RWPE2 (cell line): ENCODE results near the gene THSD7B.

Source experiments
- ATAC-seq: fragments of 200-7000 bp; cut with Tn5 transposase; 3 replicates; pipeline ENCODE4 v1.9.1; 2021; ENCODE audit warnings: low read depth
- DNase-seq: peaks from one replicate; pipeline ENCODE4 v3.0.0-alpha.2; 2020; ENCODE audit warnings: low spot score
- H3K27ac ChIP-seq: fragments of 450-650 bp; 2 replicates; pipeline ENCODE4 v1.5.1; 2017; ENCODE audit warnings: mild to moderate bottlenecking; ENCODE audit not compliant: poor library complexity, severe bottlenecking
- H3K27me3 ChIP-seq: fragments of 250-450 bp; sonication (Bioruptor Pico); 2 replicates; pipeline ENCODE4 v1.5.1; 2021; ENCODE audit warnings: mild to moderate bottlenecking, moderate library complexity; ENCODE audit not compliant: insufficient read depth, poor library complexity, severe bottlenecking
- H3K36me3 ChIP-seq: fragments of 250-450 bp; sonication (Bioruptor Pico); 2 replicates; pipeline ENCODE4 v1.5.1; 2020; ENCODE audit warnings: low read depth, mild to moderate bottlenecking, moderate library complexity
- H3K4me1 ChIP-seq: fragments of 250-450 bp; sonication (Bioruptor Pico); 2 replicates; pipeline ENCODE4 v1.5.1; 2021; ENCODE audit warnings: mild to moderate bottlenecking, moderate library complexity; ENCODE audit not compliant: insufficient read depth, poor library complexity, severe bottlenecking
- H3K4me3 ChIP-seq: fragments of 250-450 bp; sonication (Bioruptor Pico); 2 replicates; pipeline ENCODE4 v1.5.1; 2021; ENCODE audit warnings: mild to moderate bottlenecking, moderate library complexity; ENCODE audit not compliant: severe bottlenecking
- H3K9me3 ChIP-seq: fragments of 250-450 bp; sonication (Bioruptor Pico); 2 replicates; pipeline ENCODE4 v1.5.1; 2021; ENCODE audit warnings: mild to moderate bottlenecking, moderate library complexity; ENCODE audit not compliant: severe bottlenecking
- TF ChIP-seq, protein P1 (sequence below): fragments of 450-650 bp; IDR thresholded peaks from one replicate; pipeline ENCODE4 v1.5.1; 2017; ENCODE audit warnings: mild to moderate bottlenecking, moderate library complexity; ENCODE audit not compliant: poor library complexity, severe bottlenecking

The THSD7B gene

DNA sequence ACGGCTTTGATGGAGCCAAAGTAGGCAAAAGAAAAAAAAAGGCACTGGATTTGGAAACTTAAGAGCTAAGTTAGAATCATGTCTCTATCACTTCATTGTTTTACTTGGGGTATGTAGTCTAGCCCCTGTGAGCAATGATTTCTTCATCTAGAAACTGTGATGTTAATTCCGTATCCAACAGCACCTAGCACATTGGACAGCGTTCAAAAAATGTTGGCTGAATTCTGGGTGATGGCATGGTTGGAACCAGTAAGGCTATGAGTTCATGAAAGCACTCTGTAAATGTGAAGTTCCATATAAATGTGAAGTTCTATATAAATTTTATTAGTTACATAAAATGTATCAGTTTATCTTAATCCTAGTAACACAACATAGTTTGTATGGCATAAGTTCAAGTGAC lies 890.5 kb downstream of the THSD7B start:
- H3K4me1 ChIP-seq, result no peaks in the 10 kb centered on the region
- no peak for DNase-seq
- no peak overlapping the region for H3K27ac ChIP-seq
- no peak for ATAC-seq
- H3K4me3 ChIP-seq, result no peak overlapping the region
- H3K9me3 ChIP-seq, result no peaks in the 10 kb centered on the region
- H3K36me3 ChIP-seq, result no peaks in the 10 kb centered on the region
- TF ChIP-seq, protein P1, sequence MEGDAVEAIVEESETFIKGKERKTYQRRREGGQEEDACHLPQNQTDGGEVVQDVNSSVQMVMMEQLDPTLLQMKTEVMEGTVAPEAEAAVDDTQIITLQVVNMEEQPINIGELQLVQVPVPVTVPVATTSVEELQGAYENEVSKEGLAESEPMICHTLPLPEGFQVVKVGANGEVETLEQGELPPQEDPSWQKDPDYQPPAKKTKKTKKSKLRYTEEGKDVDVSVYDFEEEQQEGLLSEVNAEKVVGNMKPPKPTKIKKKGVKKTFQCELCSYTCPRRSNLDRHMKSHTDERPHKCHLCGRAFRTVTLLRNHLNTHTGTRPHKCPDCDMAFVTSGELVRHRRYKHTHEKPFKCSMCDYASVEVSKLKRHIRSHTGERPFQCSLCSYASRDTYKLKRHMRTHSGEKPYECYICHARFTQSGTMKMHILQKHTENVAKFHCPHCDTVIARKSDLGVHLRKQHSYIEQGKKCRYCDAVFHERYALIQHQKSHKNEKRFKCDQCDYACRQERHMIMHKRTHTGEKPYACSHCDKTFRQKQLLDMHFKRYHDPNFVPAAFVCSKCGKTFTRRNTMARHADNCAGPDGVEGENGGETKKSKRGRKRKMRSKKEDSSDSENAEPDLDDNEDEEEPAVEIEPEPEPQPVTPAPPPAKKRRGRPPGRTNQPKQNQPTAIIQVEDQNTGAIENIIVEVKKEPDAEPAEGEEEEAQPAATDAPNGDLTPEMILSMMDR, result no peak
- H3K27me3 ChIP-seq, result peaks cover 2% of the 10 kb centered on the region

DNA sequence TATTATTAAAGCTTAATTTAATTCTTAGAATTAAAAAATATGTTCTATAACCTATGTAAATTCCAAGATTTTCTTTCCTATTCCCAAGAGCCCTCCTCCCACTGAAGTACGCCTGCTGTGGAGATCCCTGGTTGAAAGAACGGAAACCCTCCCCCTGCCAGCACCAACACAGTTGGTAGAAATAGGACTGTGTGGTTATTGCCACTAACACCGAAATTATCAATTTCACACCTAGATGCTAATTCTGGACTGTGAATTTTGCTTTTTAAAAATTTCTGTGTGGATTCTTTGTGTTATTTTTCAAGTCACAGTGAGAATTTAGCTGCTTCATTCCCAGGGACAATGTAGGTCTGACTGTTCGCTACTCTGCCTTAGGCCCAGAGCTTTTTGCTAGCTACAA lies 893.1 kb downstream of the THSD7B start:
- no peak overlapping the region for H3K4me3 ChIP-seq
- no peak overlapping the region for H3K27ac ChIP-seq
- DNase-seq (no peak), ATAC-seq (no peak)
- H3K36me3 ChIP-seq, result no peaks in the 10 kb centered on the region
- H3K4me1 ChIP-seq, result no peaks in the 10 kb centered on the region
- TF ChIP-seq, protein P1, result no peak
- no peaks in the 10 kb centered on the region for H3K9me3 ChIP-seq
- H3K27me3 ChIP-seq, result peaks cover 2% of the 10 kb centered on the region

DNA sequence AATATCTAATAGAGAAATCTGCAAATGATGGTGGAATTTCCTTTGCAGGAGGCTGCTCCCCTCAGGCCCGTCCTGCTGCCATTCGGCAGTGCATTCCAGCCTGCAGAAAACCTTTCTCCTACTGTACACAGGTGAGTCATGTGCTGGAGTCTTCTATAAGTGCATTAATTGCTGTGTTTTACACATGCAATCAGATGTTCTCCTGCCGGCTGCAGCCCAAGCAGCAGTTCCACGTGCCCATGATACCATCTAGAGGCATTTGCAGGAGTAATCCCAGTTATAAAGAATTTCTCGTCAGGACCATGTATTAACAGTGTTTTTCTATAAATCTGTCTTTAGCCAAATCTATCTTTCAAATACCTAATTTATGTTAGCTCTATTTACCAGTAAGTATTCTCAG lies 894.3 kb downstream of the THSD7B start:
- no peaks in the 10 kb centered on the region for H3K36me3 ChIP-seq
- peaks cover 2% of the 10 kb centered on the region for H3K27me3 ChIP-seq
- TF ChIP-seq, protein P1, result peak; percentile 44
- no peak overlapping the region for H3K27ac ChIP-seq
- H3K4me1 ChIP-seq, result no peaks in the 10 kb centered on the region
- peak; percentile 81 for ATAC-seq
- no peak overlapping the region for H3K4me3 ChIP-seq
- H3K9me3 ChIP-seq, result no peaks in the 10 kb centered on the region
- no peak for DNase-seq

DNA sequence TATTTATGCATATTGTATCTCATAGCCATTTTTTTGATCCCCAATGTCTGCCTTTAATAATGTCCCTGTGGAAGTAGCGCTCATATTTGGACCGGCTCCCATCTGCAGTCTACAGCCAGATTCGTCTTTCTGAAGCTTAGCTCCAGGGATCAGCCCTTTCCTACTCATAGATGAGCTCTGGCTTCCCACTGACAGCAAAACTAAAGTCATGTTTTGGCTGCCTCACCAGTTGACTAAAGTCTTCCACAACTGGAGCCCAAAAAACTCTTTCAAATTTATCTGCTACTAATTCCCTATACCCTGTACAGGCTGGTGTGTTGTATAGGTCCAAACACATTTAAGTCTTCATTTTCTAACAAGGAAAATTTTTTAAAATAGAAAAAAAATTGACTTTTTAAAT lies 904.8 kb downstream of the THSD7B start:
- H3K27me3 ChIP-seq, result no peaks in the 10 kb centered on the region
- TF ChIP-seq, protein P1, result no peak

DNA sequence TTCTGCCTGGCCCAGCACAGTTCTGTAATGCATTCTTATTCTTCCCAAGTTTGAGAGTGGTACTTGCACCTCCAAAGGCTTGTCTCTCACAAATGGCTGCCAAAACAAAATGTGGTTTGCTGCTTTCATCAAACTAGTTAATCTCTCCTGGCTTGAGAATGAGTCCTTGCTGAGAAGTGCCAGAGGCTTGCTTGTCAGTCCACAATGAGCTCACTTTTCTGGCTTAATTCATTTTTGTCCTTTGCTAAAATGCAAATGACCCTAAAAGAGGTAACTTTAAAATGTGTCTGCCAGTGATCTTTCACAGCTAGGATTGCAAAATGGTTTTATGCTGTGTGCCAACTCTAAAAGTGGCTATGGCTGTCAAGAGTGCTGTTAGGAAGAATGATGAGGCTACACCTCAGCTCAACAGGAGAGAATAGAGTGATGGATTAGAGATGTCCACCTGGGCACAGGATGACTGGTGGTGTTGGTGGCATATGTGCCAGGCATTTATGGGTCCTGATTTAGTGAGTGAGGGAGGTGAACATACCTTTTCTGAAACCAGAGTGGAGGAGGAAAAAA lies 907.7 kb downstream of the THSD7B start:
- DNase-seq, result no peak
- no peak for ATAC-seq
- H3K27me3 ChIP-seq, result no peaks in the 10 kb centered on the region
- no peak overlapping the region for H3K4me3 ChIP-seq
- no peaks in the 10 kb centered on the region for H3K36me3 ChIP-seq
- H3K27ac ChIP-seq, result no peak overlapping the region
- no peaks in the 10 kb centered on the region for H3K9me3 ChIP-seq
- TF ChIP-seq, protein P1, result no peak
- no peaks in the 10 kb centered on the region for H3K4me1 ChIP-seq

More for the DNA sequence above, 904.8 kb downstream of the THSD7B start:
- Histone ChIP-seq H3K4me3 (no peak overlapping the region), H3K4me1 (no peaks in the 10 kb centered on the region), H3K9me3 (no peaks in the 10 kb centered on the region), H3K36me3 (no peaks in the 10 kb centered on the region), H3K27ac (no peak overlapping the region)
- ATAC-seq (no peak), DNase-seq (no peak)
